ENCODE results near the gene RBMS1.
"Not testable (repeated sequence)": the region's sequence is repeated elsewhere in the genome, so short reads cannot be mapped to it uniquely, and the experiment has no call there.

RBMS1 gene

GRCh38 chr2:160376576-160376975, 117.0 kb downstream of the RBMS1 start:
- no peak for DNase-seq

GRCh38 chr2:160375802-160376469, 117.7 kb downstream of the RBMS1 start:
- no peak for DNase-seq

GRCh38 chr2:160375037-160375436, 118.6 kb downstream of the RBMS1 start:
- no peak for DNase-seq

GRCh38 chr2:160373666-160374065, 119.9 kb downstream of the RBMS1 start:
- DNase-seq = no peak

GRCh38 chr2:160373263-160373662, 120.3 kb downstream of the RBMS1 start:
- no peak for DNase-seq

- DNase-seq = no peak
Observed at GRCh38 chr2:160372585-160372984, 121.0 kb downstream of the RBMS1 start.

- DNase-seq = no peak
Observed at GRCh38 chr2:160372010-160372356, 121.6 kb downstream of the RBMS1 start.

GRCh38 chr2:160371251-160372009, 122.2 kb downstream of the RBMS1 start:
- no peak for DNase-seq

- DNase-seq = no peak
Observed at GRCh38 chr2:160368988-160369930, 124.3 kb downstream of the RBMS1 start.

- no peak for DNase-seq
Observed at GRCh38 chr2:160367887-160368286, 125.7 kb downstream of the RBMS1 start.

- DNase-seq = not testable (repeated sequence)
Observed at GRCh38 chr2:160367139-160367538, 126.5 kb downstream of the RBMS1 start.

- no peak for DNase-seq
Observed at GRCh38 chr2:160366474-160366873, 127.1 kb downstream of the RBMS1 start.

- no peak for DNase-seq
Observed at GRCh38 chr2:160365716-160366367, 127.8 kb downstream of the RBMS1 start.

- no peak for DNase-seq
Observed at GRCh38 chr2:160364364-160364763, 129.2 kb downstream of the RBMS1 start.

GRCh38 chr2:160363961-160364360, 129.6 kb downstream of the RBMS1 start:
- DNase-seq = no peak

- no peak for DNase-seq
Observed at GRCh38 chr2:160363055-160363454, 130.6 kb downstream of the RBMS1 start.

- DNase-seq = no peak
Observed at GRCh38 chr2:160362541-160362940, 131.1 kb downstream of the RBMS1 start.

- DNase-seq = no peak
Observed at GRCh38 chr2:160362018-160362417, 131.6 kb downstream of the RBMS1 start.

GRCh38 chr2:160360089-160360757, 133.4 kb downstream of the RBMS1 start:
- no peak for DNase-seq

GRCh38 chr2:160358046-160358445, 135.6 kb downstream of the RBMS1 start:
- no peak for DNase-seq

GRCh38 chr2:160356485-160356884, 137.1 kb downstream of the RBMS1 start:
- DNase-seq = no peak

GRCh38 chr2:160355080-160355479, 138.5 kb downstream of the RBMS1 start:
- DNase-seq = no peak
